ENCODE measurements around the gene DIP2A. TPM values are rescaled to one million over a fixed set of nuclear protein-coding genes. Genes with fewer than 3 reads are reported as not detected.

DIP2A gene, protein sequence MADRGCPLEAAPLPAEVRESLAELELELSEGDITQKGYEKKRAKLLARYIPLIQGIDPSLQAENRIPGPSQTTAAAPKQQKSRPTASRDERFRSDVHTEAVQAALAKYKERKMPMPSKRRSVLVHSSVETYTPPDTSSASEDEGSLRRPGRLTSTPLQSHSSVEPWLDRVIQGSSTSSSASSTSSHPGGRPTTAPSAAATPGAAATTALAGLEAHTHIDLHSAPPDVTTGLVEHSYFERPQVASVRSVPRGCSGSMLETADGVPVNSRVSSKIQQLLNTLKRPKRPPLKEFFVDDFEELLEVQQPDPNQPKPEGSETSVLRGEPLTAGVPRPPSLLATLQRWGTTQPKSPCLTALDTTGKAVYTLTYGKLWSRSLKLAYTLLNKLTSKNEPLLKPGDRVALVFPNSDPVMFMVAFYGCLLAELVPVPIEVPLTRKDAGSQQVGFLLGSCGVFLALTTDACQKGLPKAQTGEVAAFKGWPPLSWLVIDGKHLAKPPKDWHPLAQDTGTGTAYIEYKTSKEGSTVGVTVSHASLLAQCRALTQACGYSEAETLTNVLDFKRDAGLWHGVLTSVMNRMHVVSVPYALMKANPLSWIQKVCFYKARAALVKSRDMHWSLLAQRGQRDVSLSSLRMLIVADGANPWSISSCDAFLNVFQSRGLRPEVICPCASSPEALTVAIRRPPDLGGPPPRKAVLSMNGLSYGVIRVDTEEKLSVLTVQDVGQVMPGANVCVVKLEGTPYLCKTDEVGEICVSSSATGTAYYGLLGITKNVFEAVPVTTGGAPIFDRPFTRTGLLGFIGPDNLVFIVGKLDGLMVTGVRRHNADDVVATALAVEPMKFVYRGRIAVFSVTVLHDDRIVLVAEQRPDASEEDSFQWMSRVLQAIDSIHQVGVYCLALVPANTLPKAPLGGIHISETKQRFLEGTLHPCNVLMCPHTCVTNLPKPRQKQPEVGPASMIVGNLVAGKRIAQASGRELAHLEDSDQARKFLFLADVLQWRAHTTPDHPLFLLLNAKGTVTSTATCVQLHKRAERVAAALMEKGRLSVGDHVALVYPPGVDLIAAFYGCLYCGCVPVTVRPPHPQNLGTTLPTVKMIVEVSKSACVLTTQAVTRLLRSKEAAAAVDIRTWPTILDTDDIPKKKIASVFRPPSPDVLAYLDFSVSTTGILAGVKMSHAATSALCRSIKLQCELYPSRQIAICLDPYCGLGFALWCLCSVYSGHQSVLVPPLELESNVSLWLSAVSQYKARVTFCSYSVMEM (N-terminal part only)
- 69.5 TPM for total RNA-seq

DNA sequence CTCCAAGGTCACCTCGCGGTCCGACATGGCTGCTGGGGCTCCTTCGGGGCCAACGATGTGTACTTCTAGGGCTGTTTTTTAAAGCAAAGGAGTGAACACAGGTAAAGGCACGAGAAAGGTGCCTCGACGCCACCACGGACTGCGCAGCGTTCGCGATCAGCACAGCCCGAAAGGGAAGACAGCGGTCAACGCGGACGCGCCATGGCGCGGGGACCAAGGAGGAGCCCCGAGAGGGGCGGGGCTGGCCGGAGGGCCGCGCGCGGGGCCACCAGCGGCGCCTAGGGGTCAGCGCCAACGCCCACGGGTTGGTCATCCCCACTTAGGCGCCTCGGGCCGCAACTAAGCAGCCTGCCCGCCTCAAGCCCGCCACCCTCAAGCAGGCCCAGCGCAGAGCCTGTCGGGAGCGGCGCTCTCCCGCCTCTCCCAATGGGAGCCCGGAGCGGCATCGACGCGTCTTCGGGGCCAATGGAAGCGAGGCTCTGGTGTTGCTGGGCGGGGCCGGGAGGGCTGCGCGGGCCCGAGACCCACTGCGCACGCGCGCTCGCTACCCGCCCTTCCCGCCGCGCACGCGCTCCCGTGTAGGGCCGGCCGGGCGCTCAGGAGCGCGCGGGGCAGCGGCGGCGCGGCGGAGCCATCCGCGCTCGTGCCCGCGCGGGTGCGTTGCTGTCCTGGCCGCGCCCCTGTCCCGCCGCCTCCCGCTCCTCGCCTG is at the start of gene DIP2A:
DIP2A (plus strand) TSS at position 577 of the 709 bp plus-strand sequence. CDS start 241 bp downstream, outside the sequence.

DNA sequence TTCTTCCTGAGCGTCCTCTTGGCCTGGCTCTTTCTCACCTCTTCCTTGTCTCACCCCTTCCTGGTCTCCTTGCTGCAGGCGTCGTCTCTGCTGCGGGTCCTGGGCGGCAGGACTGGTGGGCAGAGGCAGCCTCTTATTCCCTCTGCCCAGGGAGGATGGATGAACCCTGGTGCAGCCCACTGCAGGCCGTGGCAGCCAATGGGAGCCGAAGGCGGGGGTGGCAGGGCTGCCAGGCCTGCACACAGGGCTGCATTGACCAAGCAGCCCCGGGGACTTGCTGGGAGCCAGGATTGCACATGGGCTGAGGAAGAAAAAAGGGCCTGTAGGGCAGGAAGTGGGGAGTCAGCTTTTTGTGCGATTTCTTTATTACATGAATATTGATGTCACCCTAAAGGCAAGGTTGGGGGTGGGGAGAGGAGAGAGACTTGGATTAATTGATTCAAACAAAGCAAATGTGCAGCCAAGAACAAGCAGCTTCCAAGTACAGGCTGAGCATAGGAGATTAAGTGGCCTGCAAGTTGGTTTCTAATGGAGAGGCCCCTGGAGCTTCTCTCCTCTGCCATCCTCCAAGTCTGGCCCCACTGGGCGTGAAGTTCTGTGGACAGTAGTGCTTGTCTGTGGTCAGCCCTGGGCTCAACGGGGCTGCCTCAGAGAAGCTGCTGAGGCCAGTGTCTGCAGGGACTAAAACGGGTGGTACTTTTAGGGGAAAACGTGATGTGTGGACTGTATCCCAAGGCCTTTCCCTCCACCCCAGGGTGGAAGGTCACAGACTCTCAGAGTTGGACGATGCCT is 146.5 kb downstream of the DIP2A start, which contains the start of gene S100B:
S100B (minus strand) TSS at position 108 of the 792 bp plus-strand sequence. CDS start 2,667 bp downstream, outside the sequence.

Other genes starting within 250 kb of the DIP2A start
- 56.3 TPM for gene LSS, start 230.1 kb upstream of the DIP2A start, total RNA-seq
- 125 TPM for gene MCM3AP, start 173.3 kb upstream of the DIP2A start, total RNA-seq
- gene YBEY, start 172.5 kb upstream of the DIP2A start, total RNA-seq: 20.6 TPM
- gene C21orf58, start 135.0 kb upstream of the DIP2A start, total RNA-seq: 9.3 TPM
- 32.8 TPM for gene PCNT, start 134.7 kb upstream of the DIP2A start, total RNA-seq
- 67.8 TPM for gene S100B, start 146.2 kb downstream of the DIP2A start, total RNA-seq
- gene PRMT2, start 176.8 kb downstream of the DIP2A start, total RNA-seq: 179 TPM

Measured in camera-type eye (tissue), 1 donor.